GM12873 (cell line): Measurements from ENCODE around the gene DHRS9.

Source experiments
- CTCF ChIP-seq: IDR thresholded peaks from 2 replicates; pipeline ENCODE4 v1.5.1; 2012; ENCODE audit warnings: low read depth, mild to moderate bottlenecking, moderate library complexity, low read length, control low read depth; ENCODE audit not compliant: insufficient read depth; ENCODE audit errors: missing control alignments

The DHRS9 gene

GRCh38 chr2:169046440-169047151 is 22.8 kb upstream of the DHRS9 start:
- TF ChIP-seq CTCF, result no peak

- TF ChIP-seq CTCF, result no peak
Observed at GRCh38 chr2:169047256-169048250, 21.8 kb upstream of the DHRS9 start.

GRCh38 chr2:169049142-169049541 is 20.2 kb upstream of the DHRS9 start:
- TF ChIP-seq CTCF, result no peak

- TF ChIP-seq CTCF, result no peak
Observed at GRCh38 chr2:169050476-169051240, 18.7 kb upstream of the DHRS9 start.

GRCh38 chr2:169065422-169065821 is 3.9 kb upstream of the DHRS9 start:
- no peak for TF ChIP-seq CTCF

- no peak for TF ChIP-seq CTCF
Observed at GRCh38 chr2:169065864-169066517, 3.4 kb upstream of the DHRS9 start.

- no peak for TF ChIP-seq CTCF
Observed at GRCh38 chr2:169066897-169067296, 2.5 kb upstream of the DHRS9 start.
